SKM-1 (cell line): ENCODE data around the gene LRRC18.

Source experiments
- DNase-seq: peaks from one replicate; lab custom pipeline; 2025; ENCODE audit not compliant: unreplicated experiment; lab: John Stamatoyannopoulos, UW

LRRC18 gene

DNA sequence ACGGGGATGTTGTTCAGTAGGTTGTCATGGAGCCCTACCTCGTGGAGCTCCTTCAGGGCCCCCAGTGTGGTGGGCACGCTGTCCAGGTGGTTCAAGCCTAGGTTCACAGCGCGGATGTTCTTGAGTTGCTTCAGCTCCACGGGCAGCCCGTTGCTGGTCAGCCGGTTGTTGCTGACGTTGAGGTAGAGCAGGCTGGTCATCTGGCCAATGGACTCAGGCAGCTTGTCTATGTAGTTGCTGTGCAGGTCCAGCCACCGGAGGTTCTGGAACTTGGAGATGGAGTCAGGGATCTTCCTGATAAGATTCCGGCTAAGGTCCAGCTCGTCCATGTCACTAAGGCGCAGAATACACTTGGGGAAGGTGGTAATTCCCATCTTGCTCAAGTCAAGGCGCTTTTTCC is 26.0 kb downstream of the LRRC18 start:
- no peak for DNase-seq

DNA sequence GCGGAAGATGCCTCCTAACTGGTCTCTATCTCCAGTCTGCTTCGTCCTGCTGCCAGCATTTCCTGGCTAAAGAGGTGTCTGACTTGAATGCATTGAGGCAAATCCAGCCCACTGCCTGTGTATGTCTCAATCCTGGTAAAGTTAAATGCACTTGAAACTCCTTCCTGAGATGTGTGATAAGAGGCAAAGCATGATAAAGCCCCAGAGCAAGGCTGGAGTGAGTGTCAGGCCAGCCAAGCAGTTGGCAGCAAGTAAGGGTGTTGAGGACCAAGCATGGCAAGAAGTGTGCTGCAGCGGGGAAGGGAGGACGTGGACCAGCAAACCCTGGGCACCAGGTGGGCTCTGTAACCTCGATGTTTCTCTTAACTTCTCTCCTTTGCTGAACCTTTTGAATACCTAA is 29.1 kb downstream of the LRRC18 start:
- DNase-seq: no peak

DNA sequence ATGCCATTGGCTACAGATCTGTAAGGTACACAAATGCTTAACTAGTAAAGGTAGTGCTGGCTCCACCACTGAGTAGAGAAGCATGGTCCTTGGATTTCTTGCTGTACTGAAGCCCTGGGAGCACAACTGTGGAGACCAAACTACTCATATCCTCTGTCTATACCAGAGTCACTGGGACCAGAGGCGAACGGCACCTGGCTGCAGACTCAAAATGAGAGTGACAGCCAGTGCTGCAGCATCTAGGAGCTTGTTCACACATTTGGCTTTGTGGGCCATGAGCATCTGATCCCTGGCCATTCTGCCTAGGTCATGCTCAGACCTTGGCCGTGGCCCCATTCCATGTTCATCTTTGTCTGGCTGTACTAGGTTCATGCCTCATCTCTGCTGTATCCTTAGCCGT is 31.9 kb downstream of the LRRC18 start:
- DNase-seq: no peak

GRCh38 chr10:48906841-48907240 is 32.8 kb downstream of the LRRC18 start:
- DNase-seq: no peak

GRCh38 chr10:48905311-48905710 is 34.3 kb downstream of the LRRC18 start:
- DNase-seq: no peak

GRCh38 chr10:48904861-48905260 is 34.8 kb downstream of the LRRC18 start:
- DNase-seq: no peak

GRCh38 chr10:48903151-48903550 is 36.5 kb downstream of the LRRC18 start:
- no peak for DNase-seq

DNA sequence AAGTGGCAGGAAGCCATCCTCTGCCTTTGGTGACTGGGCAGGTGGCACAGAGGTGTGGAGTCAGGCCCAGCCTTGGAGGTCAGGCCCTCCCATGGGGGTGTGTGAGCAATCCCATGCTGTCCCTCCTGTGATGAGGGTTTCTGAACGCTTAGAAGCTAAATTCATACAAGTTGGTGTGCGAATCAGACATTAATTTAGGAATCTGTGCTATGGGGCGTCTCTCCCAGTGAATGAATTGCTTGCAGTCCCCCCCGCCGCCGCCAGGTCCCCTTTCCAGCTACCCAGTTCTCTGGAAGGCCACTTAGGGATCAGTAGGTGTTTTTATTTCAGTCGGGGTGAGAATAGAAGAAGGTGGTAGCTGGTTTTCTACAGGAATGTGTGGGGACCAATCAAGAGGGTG is 37.5 kb downstream of the LRRC18 start:
- DNase-seq: no peak

DNA sequence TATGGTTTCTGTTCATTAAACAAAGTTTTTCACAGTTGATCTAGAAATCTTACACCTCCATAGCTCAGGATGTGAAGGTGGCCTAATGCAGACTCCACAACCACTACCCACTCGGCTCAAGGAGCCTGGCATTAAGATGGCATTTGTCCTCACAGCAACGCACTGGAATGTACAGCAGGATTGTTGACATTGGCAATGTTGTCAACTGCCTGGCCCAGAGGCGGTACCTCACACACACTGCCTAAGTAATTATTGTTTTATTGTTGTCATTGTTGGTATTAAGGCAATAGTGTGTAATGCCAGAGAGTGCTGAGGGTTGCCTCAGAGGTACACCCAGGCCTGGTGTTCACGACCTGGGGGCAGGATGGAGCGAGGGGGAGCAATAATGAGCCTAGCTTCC is 38.3 kb downstream of the LRRC18 start:
- DNase-seq: no peak

GRCh38 chr10:48900371-48900801 is 39.3 kb downstream of the LRRC18 start:
- no peak for DNase-seq

DNA sequence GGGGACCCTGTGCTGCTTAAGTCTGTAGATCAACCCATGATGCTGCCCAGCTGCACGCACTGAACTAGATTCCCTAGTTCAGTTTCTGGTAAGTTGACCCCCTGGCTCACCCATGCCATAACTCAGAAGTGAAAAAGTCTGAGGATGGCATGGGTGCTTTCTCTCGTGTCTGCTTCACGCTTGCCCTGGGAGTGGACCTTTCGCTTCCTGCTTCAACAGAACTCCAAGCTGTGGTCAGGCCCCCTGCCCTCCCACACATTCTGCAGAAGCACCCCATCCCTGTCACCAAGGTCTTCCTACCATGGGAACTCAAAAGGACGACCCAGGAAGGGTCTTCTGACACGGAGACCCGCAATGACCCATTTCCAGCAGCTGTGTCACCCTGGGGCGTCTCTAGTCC is 39.9 kb downstream of the LRRC18 start:
- no peak for DNase-seq

GRCh38 chr10:48898426-48898825 is 41.2 kb downstream of the LRRC18 start:
- no peak for DNase-seq

- no peak for DNase-seq
Measured at GRCh38 chr10:48897441-48897790, 42.2 kb downstream of the LRRC18 start.

DNA sequence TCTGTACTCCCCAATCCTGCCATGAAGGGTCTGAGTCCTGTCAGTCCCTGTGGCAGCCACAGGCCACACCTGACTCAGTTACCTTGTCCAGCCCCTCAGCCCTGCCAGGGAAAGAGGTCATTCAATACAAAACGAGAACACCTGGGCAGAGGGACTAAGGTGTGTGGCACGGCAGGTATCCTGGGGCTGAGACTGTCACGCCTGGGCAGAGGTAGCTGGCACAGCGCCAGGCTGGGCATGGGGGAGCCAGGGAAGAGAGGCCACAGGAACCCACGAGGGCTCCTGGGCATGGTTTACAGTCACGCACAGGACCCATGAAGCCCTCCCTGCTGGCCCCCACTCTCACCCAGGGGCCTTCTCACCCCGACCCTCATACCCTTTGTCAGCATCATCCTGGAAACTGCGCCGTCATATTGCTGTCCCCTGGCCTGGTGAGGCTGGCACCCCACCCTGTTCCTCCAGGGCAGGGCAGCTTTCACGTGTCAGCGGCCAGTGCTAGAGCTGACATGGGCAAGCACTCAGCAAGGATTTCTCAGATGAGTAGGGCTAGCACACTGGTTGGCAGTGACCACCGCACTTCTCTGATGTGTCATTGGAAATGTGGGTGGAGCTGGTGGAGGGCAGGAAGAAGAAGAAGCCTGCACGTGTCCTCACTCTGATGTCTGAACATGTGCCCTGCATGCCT is 42.7 kb downstream of the LRRC18 start:
- no peak for DNase-seq

- no peak for DNase-seq
Measured at GRCh38 chr10:48895803-48896195, 43.8 kb downstream of the LRRC18 start.

DNA sequence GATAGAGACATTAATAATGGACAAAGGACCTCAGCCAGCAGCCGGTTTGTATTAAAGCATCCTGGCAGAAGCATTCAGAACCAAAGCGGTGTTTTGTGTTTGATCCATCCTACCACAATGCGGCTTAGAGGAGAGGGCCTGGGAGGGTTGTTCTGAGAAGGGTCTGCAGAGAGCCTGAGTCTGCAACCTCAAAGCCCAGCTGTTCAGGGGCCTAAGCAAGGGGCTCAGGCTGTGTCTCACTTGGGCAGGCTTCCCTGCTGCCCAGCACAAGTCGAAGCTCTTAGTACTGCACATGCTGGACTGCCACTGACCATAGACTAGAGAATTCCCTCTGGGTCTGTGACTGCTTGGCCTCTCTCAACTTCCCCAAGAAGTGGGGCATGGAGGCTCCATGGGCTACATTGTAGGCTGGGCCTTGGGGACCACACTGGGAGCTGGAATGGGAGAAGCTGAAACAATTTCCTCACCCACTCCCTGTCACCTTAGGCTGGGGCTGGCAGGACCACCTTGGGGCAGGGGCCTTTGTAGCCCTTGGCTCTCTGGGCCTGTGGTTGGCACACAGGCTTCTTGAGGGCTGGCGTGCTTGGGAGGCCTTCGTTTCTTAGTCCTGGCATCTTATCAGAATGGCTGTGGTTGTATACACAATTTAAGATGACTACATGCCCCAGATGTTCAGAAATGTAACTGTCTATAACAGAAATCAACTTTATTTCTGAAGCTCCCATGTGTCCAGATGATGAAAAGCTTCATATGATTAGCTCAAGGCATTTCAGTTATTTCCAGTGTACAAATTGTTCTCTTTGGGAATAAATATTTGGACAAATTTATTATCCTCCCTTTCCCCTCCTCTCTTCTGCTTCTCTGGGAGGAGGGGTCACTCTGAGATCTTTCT is 44.5 kb downstream of the LRRC18 start:
- no peak for DNase-seq

DNA sequence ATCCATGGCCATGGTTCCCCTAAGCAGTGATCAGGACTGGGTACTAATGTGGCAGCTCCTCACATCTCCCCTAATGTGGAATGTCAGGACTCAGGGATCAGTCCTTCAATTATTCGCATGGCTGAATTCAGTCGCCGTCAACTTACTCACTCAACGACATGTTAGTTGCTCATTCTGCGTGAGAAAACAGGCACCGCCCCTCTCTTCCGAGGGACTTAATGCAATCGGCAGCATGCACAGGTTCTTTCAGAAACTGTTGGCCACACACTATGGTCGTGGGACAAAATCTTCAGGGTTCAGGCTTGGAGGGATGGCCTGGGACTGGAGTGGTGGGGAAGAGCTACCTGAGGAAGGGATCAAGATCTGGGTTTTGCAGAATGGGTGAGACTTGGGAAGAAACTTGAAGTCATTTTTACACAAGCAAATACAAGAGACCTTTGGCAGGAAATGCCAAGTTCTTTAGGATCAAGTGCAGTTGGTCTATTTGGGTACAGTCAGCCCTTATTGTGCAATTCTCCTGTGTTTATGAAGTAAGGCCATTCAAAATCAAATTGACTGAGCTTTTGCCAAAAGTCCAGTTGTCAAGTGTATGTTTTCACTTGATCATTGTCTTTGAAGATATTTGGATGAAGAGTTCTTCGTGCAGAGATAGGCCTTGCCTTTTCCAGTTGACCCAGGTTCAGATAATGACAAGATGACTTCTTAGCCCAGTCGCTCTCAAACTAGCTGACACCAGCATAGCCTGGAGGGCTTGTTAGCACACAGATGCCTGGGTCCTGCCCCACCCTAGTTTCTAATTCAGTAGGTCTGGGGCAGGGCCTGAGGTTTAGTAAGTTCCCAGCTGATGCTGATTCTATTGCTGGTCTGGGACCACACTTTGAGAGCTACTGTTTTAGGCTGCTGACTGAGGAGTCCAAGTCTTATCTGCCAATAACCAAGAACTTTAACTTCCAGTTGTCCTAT is 48.5 kb downstream of the LRRC18 start:
- DNase-seq: no peak

GRCh38 chr10:48887982-48888381 is 51.7 kb downstream of the LRRC18 start:
- no peak for DNase-seq

DNA sequence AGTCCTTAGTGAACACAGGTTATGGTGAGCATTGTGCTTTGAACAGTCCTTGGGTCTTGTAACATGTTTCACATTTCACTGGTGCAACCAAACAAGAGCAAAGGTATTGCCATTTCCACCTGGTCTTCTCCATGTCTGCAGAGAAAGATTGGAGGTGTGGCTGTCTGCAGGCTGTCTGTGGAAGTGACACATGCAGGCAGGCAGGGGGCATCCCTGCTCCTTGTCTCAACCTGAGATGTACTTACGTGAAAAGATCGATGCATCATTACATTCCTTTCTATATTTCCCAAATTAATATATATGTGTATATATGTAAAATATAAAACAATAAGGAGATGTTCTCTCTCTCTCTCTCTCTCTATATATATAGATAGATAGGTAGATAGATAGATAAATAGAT is 54.3 kb downstream of the LRRC18 start:
- no peak for DNase-seq

DNA sequence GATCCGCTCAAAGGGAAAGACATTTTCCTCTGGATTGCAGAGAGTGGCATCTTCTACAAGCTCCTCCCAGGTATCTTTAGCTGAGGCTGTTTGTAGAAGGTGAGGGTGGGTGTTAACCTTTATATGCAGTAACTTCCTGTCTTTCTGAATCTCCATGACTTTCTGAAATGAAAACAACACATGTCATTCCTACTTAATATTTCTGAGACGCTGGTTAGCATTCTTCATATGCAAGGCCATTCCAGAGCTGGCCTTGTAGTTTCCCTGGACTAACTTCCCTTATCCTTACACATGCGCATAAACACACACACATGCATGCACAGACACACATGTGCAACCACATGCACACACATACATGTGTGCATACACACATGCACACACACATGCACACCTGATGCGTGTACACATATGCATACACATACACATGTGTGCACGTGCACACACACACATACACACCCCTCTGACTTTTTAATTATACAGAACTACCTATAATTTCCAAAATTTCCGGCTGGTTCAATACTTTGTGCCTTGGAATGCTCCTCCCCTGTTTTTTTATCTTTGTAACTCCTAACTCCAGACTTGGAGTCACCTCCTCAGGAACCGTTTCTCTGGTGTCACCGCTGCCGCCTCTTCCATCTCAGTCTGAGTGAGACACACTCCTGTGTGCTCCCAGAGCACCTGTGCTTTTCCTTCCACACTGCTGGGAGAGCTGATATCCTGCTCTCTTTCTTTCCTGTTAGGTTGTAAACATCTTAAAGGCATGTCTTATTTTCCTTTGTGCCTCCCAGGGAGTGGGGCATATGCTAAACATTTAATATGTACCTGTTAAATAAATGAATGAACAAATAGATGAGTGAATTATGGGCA is 55.2 kb downstream of the LRRC18 start:
- no peak for DNase-seq
